Esophagus squamous epithelium (tissue), 5 donors: ENCODE data around the gene IFT43. TPM values are rescaled to one million over a fixed set of nuclear protein-coding genes. Genes with fewer than 3 reads are reported as not detected.
A peak's percentile ranks its signal among the peaks of the same experiment; 100 is the strongest.
"Not testable (repeated sequence)": the region's sequence is repeated elsewhere in the genome, so short reads cannot be mapped to it uniquely, and the experiment has no call there.

Source experiments
- DNase-seq: peaks from one replicate; lab custom pipeline; 2025; lab: John Stamatoyannopoulos, UW
- H3K27ac ChIP-seq, 4 donors: fragments of 200-600 bp; sonication (generic); one replicate each; pipeline ENCODE4 v1.5.1; 2016 to 2019; ENCODE audit warnings: mild to moderate bottlenecking in 1 of 4
- H3K27me3 ChIP-seq, 4 donors: fragments of 200-600 bp; sonication (generic); 1 replicate in 3 of 4; 2 replicates in 1 of 4; pipeline versions ENCODE4 v1.5.1 to v1.6.0; 2017 to 2021; ENCODE audit warnings: antibody characterized with exemption in 1 of 4
- H3K36me3 ChIP-seq, 3 donors: fragments of 200-600 bp; sonication (generic); one replicate each; pipeline ENCODE4 v1.5.1; 2016 to 2019
- H3K4me1 ChIP-seq, 3 donors: fragments of 200-600 bp; sonication (generic); one replicate each; pipeline ENCODE4 v1.5.1; 2017 to 2019
- H3K4me3 ChIP-seq, 4 donors: fragments of 200-600 bp; sonication (generic); 1 replicate in 3 of 4; 2 replicates in 1 of 4; pipeline ENCODE4 v1.5.1; 2016 to 2019; ENCODE audit warnings: mild to moderate bottlenecking in 2 of 4, moderate library complexity in 1 of 4
- H3K9me3 ChIP-seq, 3 donors: fragments of 200-600 bp; sonication (generic); one replicate each; pipeline ENCODE4 v1.5.1; 2016 to 2019
- POLR2A ChIP-seq, 4 donors: fragments of 450-650 bp; IDR thresholded peaks; one replicate each; pipeline ENCODE4 v1.6.1; 2017; ENCODE audit warnings: antibody characterized with exemption in 4 of 4, mild to moderate bottlenecking in 4 of 4, moderate library complexity in 3 of 4
- WGBS, 2 donors: methylation state at CpG; one replicate each; pipeline ENCODE4 v1.1.5; 2018; 5-methylcytosine and 5-hydroxymethylcytosine counted together
- intact Hi-C: fragments of 100-400 bp; cut with DNase I; formaldehyde crosslinking; loops from one replicate; pipeline ENCODE4 v1.15.0; 2022
- total RNA-seq, 4 donors: library from RNA; depleted of rRNA; stranded (reverse); fragments of >200 nt; gene quantifications; one replicate each; pipeline ENCODE4 v1.1.0, GENCODE V29; 2016
- TF ChIP-seq, protein P1 (sequence below), 6 experiments: fragments of 450-650 bp in 4 of 6; fragments of 200-600 bp in 2 of 6; sonication (generic) in 2 of 6; IDR thresholded peaks; one replicate each; pipeline ENCODE4 v1.5.1; 2016 to 2019; ENCODE audit warnings: antibody characterized with exemption in 6 of 6, mild to moderate bottlenecking in 4 of 6, moderate library complexity in 4 of 6
- donor health status: DM: yes; HTN: yes; CAD: no.

IFT43 gene
- total RNA-seq, 4 donors from 2014 or later, result 15.4 to 28.8 (median 17.5) TPM

DNA sequence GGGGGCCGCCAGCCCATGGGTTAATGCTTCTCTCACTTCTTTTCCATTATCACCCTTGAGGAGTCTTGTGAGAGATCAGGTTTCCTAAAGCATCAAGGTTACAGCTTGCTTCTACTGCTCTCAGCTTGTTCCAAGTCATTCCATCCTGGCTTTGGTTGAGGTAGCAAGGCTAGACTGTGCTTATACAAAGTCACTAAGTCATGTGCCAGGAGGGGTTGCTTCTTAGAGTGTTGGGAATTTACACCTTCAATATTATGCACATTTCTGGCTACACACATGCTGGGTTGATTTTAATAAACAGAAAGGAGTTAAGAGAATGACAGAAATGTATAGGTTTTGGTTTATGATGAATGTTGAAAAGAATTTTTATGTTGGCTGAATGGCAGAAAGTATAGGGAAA is 21.8 kb downstream of the IFT43 start:
- WGBS, 2 donors, result 78 to 100% methylated on average over 1 of the region's 1 CpG
- Histone ChIP-seq H3K27me3 (no peaks in the 10 kb centered on the region), H3K4me3 (no peak overlapping the region), H3K4me1 (no peaks in the 10 kb centered on the region), H3K27ac (no peak overlapping the region), H3K9me3 (peaks cover 0 to 5% (median 0%) of the 10 kb centered on the region in 3 donors), H3K36me3 (peaks cover 7 to 89% (median 9%) of the 10 kb centered on the region in 3 donors)
- intact Hi-C loops, result no loop called here
- TF ChIP-seq, protein P1, sequence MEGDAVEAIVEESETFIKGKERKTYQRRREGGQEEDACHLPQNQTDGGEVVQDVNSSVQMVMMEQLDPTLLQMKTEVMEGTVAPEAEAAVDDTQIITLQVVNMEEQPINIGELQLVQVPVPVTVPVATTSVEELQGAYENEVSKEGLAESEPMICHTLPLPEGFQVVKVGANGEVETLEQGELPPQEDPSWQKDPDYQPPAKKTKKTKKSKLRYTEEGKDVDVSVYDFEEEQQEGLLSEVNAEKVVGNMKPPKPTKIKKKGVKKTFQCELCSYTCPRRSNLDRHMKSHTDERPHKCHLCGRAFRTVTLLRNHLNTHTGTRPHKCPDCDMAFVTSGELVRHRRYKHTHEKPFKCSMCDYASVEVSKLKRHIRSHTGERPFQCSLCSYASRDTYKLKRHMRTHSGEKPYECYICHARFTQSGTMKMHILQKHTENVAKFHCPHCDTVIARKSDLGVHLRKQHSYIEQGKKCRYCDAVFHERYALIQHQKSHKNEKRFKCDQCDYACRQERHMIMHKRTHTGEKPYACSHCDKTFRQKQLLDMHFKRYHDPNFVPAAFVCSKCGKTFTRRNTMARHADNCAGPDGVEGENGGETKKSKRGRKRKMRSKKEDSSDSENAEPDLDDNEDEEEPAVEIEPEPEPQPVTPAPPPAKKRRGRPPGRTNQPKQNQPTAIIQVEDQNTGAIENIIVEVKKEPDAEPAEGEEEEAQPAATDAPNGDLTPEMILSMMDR (IDR thresholded peaks at IDR 0.05), result no peak
- TF ChIP-seq POLR2A (IDR thresholded peaks at IDR 0.05), result no peak
- DNase-seq, result no peak

DNA sequence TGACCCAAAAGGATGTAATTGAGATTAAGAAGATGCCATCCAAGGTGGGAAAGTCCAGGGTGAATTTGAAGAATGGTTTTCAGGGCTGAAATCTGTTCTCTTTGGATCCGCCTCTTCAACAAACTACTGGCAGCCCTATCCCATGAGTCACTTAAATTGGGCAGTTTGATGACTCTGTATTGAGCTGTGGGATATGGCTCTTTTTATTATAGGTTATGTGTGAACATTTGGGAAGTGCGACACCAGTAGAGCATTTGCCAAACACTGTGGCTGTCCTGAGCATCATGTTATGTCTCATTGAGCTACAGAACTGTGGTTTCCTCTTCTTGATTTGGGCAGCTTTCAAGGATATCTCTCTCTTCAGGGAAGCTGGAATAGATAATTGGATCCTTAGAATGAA is 22.3 kb downstream of the IFT43 start:
- H3K4me1 ChIP-seq, result peaks cover 0 to 3% (median 0%) of the 10 kb centered on the region in 3 donors
- WGBS, 2 donors, result 91 to 98% methylated on average over 2 of the region's 2 CpGs
- intact Hi-C loops, result no loop called here

DNA sequence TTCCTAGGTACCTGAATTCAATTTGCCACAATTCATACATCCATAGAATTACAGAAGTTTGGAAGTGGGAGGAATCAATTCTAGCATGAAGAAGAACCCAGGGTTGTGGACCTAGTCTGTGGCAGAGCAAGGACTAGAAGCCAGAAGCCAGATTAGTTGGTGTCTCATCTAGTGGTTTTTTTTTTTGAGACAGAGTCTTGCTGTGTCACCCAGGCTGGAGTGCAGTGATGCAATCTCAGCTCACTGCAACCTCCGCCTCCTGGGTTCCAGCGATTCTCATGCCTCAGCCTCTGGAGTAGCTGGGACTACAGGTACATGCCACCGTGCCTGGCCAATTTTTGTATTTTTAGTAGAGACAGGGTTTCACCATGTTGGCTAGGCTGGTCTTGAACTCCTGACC is 24.1 kb downstream of the IFT43 start:
- peaks cover 5 to 86% (median 7%) of the 10 kb centered on the region in 3 donors for H3K36me3 ChIP-seq
- H3K4me1 ChIP-seq, H3K27ac ChIP-seq, intact Hi-C loops, H3K9me3 ChIP-seq, H3K4me3 ChIP-seq, H3K27me3 ChIP-seq, DNase-seq: not testable (repeated sequence)
- 79 to 90% methylated on average over 3 of the region's 3 CpGs for WGBS, 2 donors

More for the DNA sequence above, 22.3 kb downstream of the IFT43 start:
- peaks cover 0 to 5% (median 0%) of the 10 kb centered on the region in 3 donors for H3K9me3 ChIP-seq
- TF ChIP-seq, protein P1 (IDR thresholded peaks at IDR 0.05), result no peak
- no peak for TF ChIP-seq POLR2A (IDR thresholded peaks at IDR 0.05)
- DNase-seq, result no peak
- H3K27ac ChIP-seq, result no peak overlapping the region
- peaks cover 7 to 86% (median 9%) of the 10 kb centered on the region in 3 donors for H3K36me3 ChIP-seq
- H3K27me3 ChIP-seq, result no peaks in the 10 kb centered on the region
- no peak overlapping the region for H3K4me3 ChIP-seq

DNA sequence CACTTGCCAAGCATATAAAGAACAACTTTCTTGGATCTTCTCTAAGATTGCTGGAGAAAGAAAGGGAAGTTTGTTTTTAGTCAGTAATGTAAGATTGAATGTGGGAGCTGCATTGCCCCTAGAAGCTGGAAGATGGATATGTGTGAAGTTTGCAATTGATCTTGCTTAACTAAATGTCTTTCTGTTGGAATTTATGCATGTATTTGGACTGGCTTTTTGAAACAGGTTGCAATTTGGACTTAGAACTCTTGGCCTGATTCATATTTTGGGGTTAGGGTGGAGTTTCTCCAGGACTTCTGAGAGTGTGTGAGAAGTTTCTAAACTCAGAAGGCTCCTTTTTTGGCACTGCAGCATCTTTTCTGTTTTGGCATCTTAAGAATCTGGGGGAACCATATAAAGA is 26.4 kb downstream of the IFT43 start:
- Histone ChIP-seq H3K27ac (peak overlapping the region; percentile 14 to 81 (median 65)), H3K9me3 (no peaks in the 10 kb centered on the region), H3K4me3 (no peak overlapping the region), H3K27me3 (no peaks in the 10 kb centered on the region), H3K4me1 (peaks cover 0 to 7% (median 0%) of the 10 kb centered on the region in 3 donors), H3K36me3 (peaks cover 0 to 72% (median 0%) of the 10 kb centered on the region in 3 donors)
- TF ChIP-seq POLR2A (IDR thresholded peaks at IDR 0.05), result no peak
- TF ChIP-seq, protein P1 (IDR thresholded peaks at IDR 0.05), result no peak
- no peak for DNase-seq
- intact Hi-C loops, result no loop called here

DNA sequence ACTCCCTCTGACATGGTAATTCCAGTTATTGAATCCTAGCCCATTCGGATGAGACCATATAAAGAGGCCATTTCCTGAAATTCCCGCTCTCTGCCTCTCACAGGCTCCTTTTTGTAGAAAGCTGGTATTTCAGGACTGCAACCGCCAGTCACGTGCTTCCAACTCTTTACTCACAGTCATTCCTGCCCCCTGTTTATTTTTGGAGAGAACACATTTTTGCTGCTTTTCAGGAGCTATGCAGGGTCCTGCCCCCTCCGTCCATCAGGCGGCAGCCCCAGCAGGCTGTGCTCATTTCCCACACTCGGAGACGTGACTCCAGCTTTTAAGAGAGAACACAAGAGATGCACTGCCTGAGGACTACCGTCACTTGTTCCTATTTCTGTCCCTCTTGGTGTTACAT is 26.8 kb downstream of the IFT43 start:
- intact Hi-C loops, result no loop called here
- H3K27ac ChIP-seq, result peak overlapping the region in 3 of 4 donors; percentile 61 to 81 (median 69)
- 66 to 80% methylated on average over 9 of the region's 9 CpGs for WGBS, 2 donors
- no peaks in the 10 kb centered on the region for H3K9me3 ChIP-seq
- H3K4me1 ChIP-seq, result peaks cover 0 to 7% (median 0%) of the 10 kb centered on the region in 3 donors
- H3K36me3 ChIP-seq, result peaks cover 0 to 72% (median 0%) of the 10 kb centered on the region in 3 donors
- DNase-seq, result no peak
- H3K4me3 ChIP-seq, result no peak overlapping the region
- no peaks in the 10 kb centered on the region for H3K27me3 ChIP-seq
- TF ChIP-seq, protein P1 (IDR thresholded peaks at IDR 0.05), result no peak
- no peak for TF ChIP-seq POLR2A (IDR thresholded peaks at IDR 0.05)

GRCh38 chr14:76015191-76015590 is 29.6 kb downstream of the IFT43 start:
- intact Hi-C loops, result no loop called here
- Histone ChIP-seq H3K4me1 (peaks cover 0 to 7% (median 0%) of the 10 kb centered on the region in 3 donors), H3K27ac (no peak overlapping the region), H3K4me3 (no peak overlapping the region), H3K27me3 (no peaks in the 10 kb centered on the region), H3K9me3 (peaks cover 0 to 13% (median 0%) of the 10 kb centered on the region in 3 donors), H3K36me3 (peaks cover 0 to 72% (median 0%) of the 10 kb centered on the region in 3 donors)
- 89 to 93% methylated on average over 1 of the region's 1 CpG for WGBS, 2 donors
- TF ChIP-seq, protein P1 (IDR thresholded peaks at IDR 0.05), result no peak
- DNase-seq, result no peak
